ENCODE data around the gene FLII. TPM values are rescaled to one million over a fixed set of nuclear protein-coding genes. Genes with fewer than 3 reads are reported as not detected.

Gene FLII
- total and polyA plus RNA-seq, 5 donors from 2014 or later = 123 to 344 (median 131) TPM

- peaks cover 0 to 4% (median 2%) of the 10 kb centered on the region in 4 donors for H3K4me1 Mint-ChIP-seq
- H3K9me3 Mint-ChIP-seq = no peaks in the 10 kb centered on the region
- no peak for DNase-seq
- no peak overlapping the region for H3K4me3 Mint-ChIP-seq
- no peaks in the 10 kb centered on the region for H3K4me1 ChIP-seq (ENCODE audit: control insufficient read depth, insufficient read depth, low read length, poor library complexity, severe bottlenecking)
- H3K27ac Mint-ChIP-seq = no peak overlapping the region
- H3K27ac ChIP-seq (ENCODE audit: insufficient read depth, low read length, poor library complexity, severe bottlenecking) = no peak overlapping the region
- no peaks in the 10 kb centered on the region for H3K27me3 Mint-ChIP-seq
- no peaks in the 10 kb centered on the region for H3K9me3 ChIP-seq (ENCODE audit: control insufficient read depth in 2 of 2, low read length in 2 of 2)
- peaks cover 55% of the 10 kb centered on the region for H3K36me3 ChIP-seq (ENCODE audit: control insufficient read depth, insufficient read depth, low read length)
- no peak for ATAC-seq (ENCODE audit: low read depth in 2 of 2)
- peaks cover 12% of the 10 kb centered on the region for H3K36me3 Mint-ChIP-seq
- no peak overlapping the region for H3K4me3 ChIP-seq (ENCODE audit: low read depth, low read length)
- no peaks in the 10 kb centered on the region for H3K27me3 ChIP-seq (ENCODE audit: control insufficient read depth, insufficient read depth, low read length)
Measured at GRCh38 chr17:18246109-18246725, 12.3 kb downstream of the FLII start.

- Histone ChIP-seq H3K27ac (ENCODE audit: insufficient read depth, low read length, poor library complexity, severe bottlenecking) (no peak overlapping the region), H3K9me3 (ENCODE audit: control insufficient read depth in 2 of 2, low read length in 2 of 2) (no peaks in the 10 kb centered on the region), H3K4me1 (ENCODE audit: control insufficient read depth, insufficient read depth, low read length, poor library complexity, severe bottlenecking) (no peaks in the 10 kb centered on the region), H3K27me3 (ENCODE audit: control insufficient read depth, insufficient read depth, low read length) (no peaks in the 10 kb centered on the region), H3K4me3 (ENCODE audit: low read depth, low read length) (no peak overlapping the region), H3K36me3 (ENCODE audit: control insufficient read depth, insufficient read depth, low read length) (peaks cover 45% of the 10 kb centered on the region)
- Mint-ChIP-seq H3K4me3 (no peak overlapping the region), H3K4me1 (peaks cover 0 to 4% (median 2%) of the 10 kb centered on the region in 4 donors), H3K9me3 (no peaks in the 10 kb centered on the region), H3K36me3 (peaks cover 9% of the 10 kb centered on the region), H3K27ac (peak overlapping the region in 1 of 3 donors; percentile 11), H3K27me3 (no peaks in the 10 kb centered on the region)
- ATAC-seq (ENCODE audit: low read depth in 2 of 2) (no peak), DNase-seq (no peak)
Measured at GRCh38 chr17:18245038-18245776, 13.3 kb downstream of the FLII start.

- H3K36me3 Mint-ChIP-seq = peaks cover 10% of the 10 kb centered on the region
- no peak overlapping the region for H3K27ac Mint-ChIP-seq
- Histone ChIP-seq H3K4me3 (ENCODE audit: low read depth, low read length) (no peak overlapping the region), H3K27ac (ENCODE audit: insufficient read depth, low read length, poor library complexity, severe bottlenecking) (no peak overlapping the region), H3K27me3 (ENCODE audit: control insufficient read depth, insufficient read depth, low read length) (no peaks in the 10 kb centered on the region), H3K4me1 (ENCODE audit: control insufficient read depth, insufficient read depth, low read length, poor library complexity, severe bottlenecking) (no peaks in the 10 kb centered on the region), H3K9me3 (ENCODE audit: control insufficient read depth in 2 of 2, low read length in 2 of 2) (no peaks in the 10 kb centered on the region), H3K36me3 (ENCODE audit: control insufficient read depth, insufficient read depth, low read length) (peaks cover 17% of the 10 kb centered on the region)
- DNase-seq = no peak
- H3K27me3 Mint-ChIP-seq = no peaks in the 10 kb centered on the region
- H3K4me1 Mint-ChIP-seq = no peaks in the 10 kb centered on the region
- no peak overlapping the region for H3K4me3 Mint-ChIP-seq
- no peak for ATAC-seq (ENCODE audit: low read depth in 2 of 2)
- H3K9me3 Mint-ChIP-seq = no peaks in the 10 kb centered on the region
Measured at GRCh38 chr17:18241229-18241871, 17.2 kb downstream of the FLII start.

- no peaks in the 10 kb centered on the region for H3K9me3 ChIP-seq (ENCODE audit: control insufficient read depth in 2 of 2, low read length in 2 of 2)
- H3K4me3 ChIP-seq (ENCODE audit: low read depth, low read length) = no peak overlapping the region
- H3K27ac ChIP-seq (ENCODE audit: insufficient read depth, low read length, poor library complexity, severe bottlenecking) = no peak overlapping the region
- Mint-ChIP-seq H3K4me1 (no peaks in the 10 kb centered on the region), H3K36me3 (peaks cover 9% of the 10 kb centered on the region), H3K27ac (no peak overlapping the region), H3K4me3 (no peak overlapping the region), H3K9me3 (no peaks in the 10 kb centered on the region), H3K27me3 (no peaks in the 10 kb centered on the region)
- DNase-seq = no peak
- H3K4me1 ChIP-seq (ENCODE audit: control insufficient read depth, insufficient read depth, low read length, poor library complexity, severe bottlenecking) = no peaks in the 10 kb centered on the region
- no peak for ATAC-seq (ENCODE audit: low read depth in 2 of 2)
- no peaks in the 10 kb centered on the region for H3K27me3 ChIP-seq (ENCODE audit: control insufficient read depth, insufficient read depth, low read length)
- peaks cover 8% of the 10 kb centered on the region for H3K36me3 ChIP-seq (ENCODE audit: control insufficient read depth, insufficient read depth, low read length)
Measured at GRCh38 chr17:18240449-18240848, 18.1 kb downstream of the FLII start.

GRCh38 chr17:18238299-18238698 is 20.2 kb downstream of the FLII start:
- no peaks in the 10 kb centered on the region for H3K9me3 Mint-ChIP-seq
- ATAC-seq (ENCODE audit: low read depth in 2 of 2) (no peak), DNase-seq (no peak)
- no peaks in the 10 kb centered on the region for H3K4me1 ChIP-seq (ENCODE audit: control insufficient read depth, insufficient read depth, low read length, poor library complexity, severe bottlenecking)
- no peak overlapping the region for H3K4me3 Mint-ChIP-seq
- no peak overlapping the region for H3K27ac ChIP-seq (ENCODE audit: insufficient read depth, low read length, poor library complexity, severe bottlenecking)
- H3K36me3 ChIP-seq (ENCODE audit: control insufficient read depth, insufficient read depth, low read length) = peaks cover 7% of the 10 kb centered on the region
- H3K4me3 ChIP-seq (ENCODE audit: low read depth, low read length) = no peak overlapping the region
- H3K4me1 Mint-ChIP-seq = no peaks in the 10 kb centered on the region
- no peak overlapping the region for H3K27ac Mint-ChIP-seq
- no peaks in the 10 kb centered on the region for H3K9me3 ChIP-seq (ENCODE audit: control insufficient read depth in 2 of 2, low read length in 2 of 2)
- H3K36me3 Mint-ChIP-seq = peaks cover 13% of the 10 kb centered on the region
- H3K27me3 ChIP-seq (ENCODE audit: control insufficient read depth, insufficient read depth, low read length) = no peaks in the 10 kb centered on the region
- no peaks in the 10 kb centered on the region for H3K27me3 Mint-ChIP-seq

- Histone ChIP-seq H3K4me3 (ENCODE audit: low read depth, low read length) (no peak overlapping the region), H3K4me1 (ENCODE audit: control insufficient read depth, insufficient read depth, low read length, poor library complexity, severe bottlenecking) (no peaks in the 10 kb centered on the region), H3K36me3 (ENCODE audit: control insufficient read depth, insufficient read depth, low read length) (peaks cover 8% of the 10 kb centered on the region), H3K27ac (ENCODE audit: insufficient read depth, low read length, poor library complexity, severe bottlenecking) (no peak overlapping the region), H3K9me3 (ENCODE audit: control insufficient read depth in 2 of 2, low read length in 2 of 2) (no peaks in the 10 kb centered on the region), H3K27me3 (ENCODE audit: control insufficient read depth, insufficient read depth, low read length) (no peaks in the 10 kb centered on the region)
- no peak for DNase-seq
- no peaks in the 10 kb centered on the region for H3K9me3 Mint-ChIP-seq
- ATAC-seq (ENCODE audit: low read depth in 2 of 2) = no peak
- no peaks in the 10 kb centered on the region for H3K27me3 Mint-ChIP-seq
- H3K27ac Mint-ChIP-seq = no peak overlapping the region
- no peaks in the 10 kb centered on the region for H3K4me1 Mint-ChIP-seq
- no peak overlapping the region for H3K4me3 Mint-ChIP-seq
- H3K36me3 Mint-ChIP-seq = peaks cover 13% of the 10 kb centered on the region
Measured at GRCh38 chr17:18237461-18237860, 21.1 kb downstream of the FLII start.

GRCh38 chr17:18236494-18236893 is 22.0 kb downstream of the FLII start:
- Mint-ChIP-seq H3K9me3 (no peaks in the 10 kb centered on the region), H3K27me3 (no peaks in the 10 kb centered on the region), H3K27ac (peak overlapping the region in 2 of 3 donors; percentile 41 to 42), H3K4me1 (no peaks in the 10 kb centered on the region), H3K36me3 (peaks cover 13% of the 10 kb centered on the region), H3K4me3 (no peak overlapping the region)
- DNase-seq (no peak), ATAC-seq (ENCODE audit: low read depth in 2 of 2) (no peak)
- Histone ChIP-seq H3K9me3 (ENCODE audit: control insufficient read depth in 2 of 2, low read length in 2 of 2) (no peaks in the 10 kb centered on the region), H3K36me3 (ENCODE audit: control insufficient read depth, insufficient read depth, low read length) (peaks cover 13% of the 10 kb centered on the region), H3K27ac (ENCODE audit: insufficient read depth, low read length, poor library complexity, severe bottlenecking) (no peak overlapping the region), H3K4me1 (ENCODE audit: control insufficient read depth, insufficient read depth, low read length, poor library complexity, severe bottlenecking) (no peaks in the 10 kb centered on the region), H3K27me3 (ENCODE audit: control insufficient read depth, insufficient read depth, low read length) (no peaks in the 10 kb centered on the region), H3K4me3 (ENCODE audit: low read depth, low read length) (no peak overlapping the region)
